ENCODE data around the gene HMGA1. TPM values are rescaled to one million over a fixed set of nuclear protein-coding genes. Genes with fewer than 3 reads are reported as not detected.

The HMGA1 gene
- total RNA-seq, 1 experiment from 2014 or later = 2,446 TPM

- TF ChIP-seq, protein P1, sequence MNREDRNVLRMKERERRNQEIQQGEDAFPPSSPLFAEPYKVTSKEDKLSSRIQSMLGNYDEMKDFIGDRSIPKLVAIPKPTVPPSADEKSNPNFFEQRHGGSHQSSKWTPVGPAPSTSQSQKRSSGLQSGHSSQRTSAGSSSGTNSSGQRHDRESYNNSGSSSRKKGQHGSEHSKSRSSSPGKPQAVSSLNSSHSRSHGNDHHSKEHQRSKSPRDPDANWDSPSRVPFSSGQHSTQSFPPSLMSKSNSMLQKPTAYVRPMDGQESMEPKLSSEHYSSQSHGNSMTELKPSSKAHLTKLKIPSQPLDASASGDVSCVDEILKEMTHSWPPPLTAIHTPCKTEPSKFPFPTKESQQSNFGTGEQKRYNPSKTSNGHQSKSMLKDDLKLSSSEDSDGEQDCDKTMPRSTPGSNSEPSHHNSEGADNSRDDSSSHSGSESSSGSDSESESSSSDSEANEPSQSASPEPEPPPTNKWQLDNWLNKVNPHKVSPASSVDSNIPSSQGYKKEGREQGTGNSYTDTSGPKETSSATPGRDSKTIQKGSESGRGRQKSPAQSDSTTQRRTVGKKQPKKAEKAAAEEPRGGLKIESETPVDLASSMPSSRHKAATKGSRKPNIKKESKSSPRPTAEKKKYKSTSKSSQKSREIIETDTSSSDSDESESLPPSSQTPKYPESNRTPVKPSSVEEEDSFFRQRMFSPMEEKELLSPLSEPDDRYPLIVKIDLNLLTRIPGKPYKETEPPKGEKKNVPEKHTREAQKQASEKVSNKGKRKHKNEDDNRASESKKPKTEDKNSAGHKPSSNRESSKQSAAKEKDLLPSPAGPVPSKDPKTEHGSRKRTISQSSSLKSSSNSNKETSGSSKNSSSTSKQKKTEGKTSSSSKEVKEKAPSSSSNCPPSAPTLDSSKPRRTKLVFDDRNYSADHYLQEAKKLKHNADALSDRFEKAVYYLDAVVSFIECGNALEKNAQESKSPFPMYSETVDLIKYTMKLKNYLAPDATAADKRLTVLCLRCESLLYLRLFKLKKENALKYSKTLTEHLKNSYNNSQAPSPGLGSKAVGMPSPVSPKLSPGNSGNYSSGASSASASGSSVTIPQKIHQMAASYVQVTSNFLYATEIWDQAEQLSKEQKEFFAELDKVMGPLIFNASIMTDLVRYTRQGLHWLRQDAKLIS (CRISPR knock-in tag; IDR thresholded peaks at IDR 0.05; ENCODE audit: borderline replicate concordance) = peak; percentile 57; the same call in 1 of the 2 replicates
- TF ChIP-seq NFATC4 (CRISPR knock-in tag; IDR thresholded peaks at IDR 0.05) (peak; percentile 74), ESRRA (CRISPR knock-in tag; IDR thresholded peaks at IDR 0.05; ENCODE audit: borderline replicate concordance) (no peak), ZNF416 (CRISPR knock-in tag; IDR thresholded peaks at IDR 0.05) (peak; percentile 72), PRRX2 (CRISPR knock-in tag; IDR thresholded peaks at IDR 0.05) (peak; percentile 90), ZNF425 (CRISPR knock-in tag; conservative IDR thresholded peaks at IDR 0.05) (no peak), ZNF423 (CRISPR knock-in tag; IDR thresholded peaks at IDR 0.05) (peak; percentile 71; the same call in 1 of the 2 replicates), ZBTB43 (CRISPR knock-in tag; IDR thresholded peaks at IDR 0.05) (0 out of 2 replicates have a peak, but pooled peaks have one; percentile 63), TCF7 (CRISPR knock-in tag; IDR thresholded peaks at IDR 0.05; ENCODE audit: low read depth) (no peak), GABPB1 (CRISPR knock-in tag; IDR thresholded peaks at IDR 0.05) (no peak), NR2C2 (CRISPR knock-in tag; IDR thresholded peaks at IDR 0.05) (no peak), ZNF671 (CRISPR knock-in tag; IDR thresholded peaks at IDR 0.05) (no peak), MXD4 (CRISPR knock-in tag; IDR thresholded peaks at IDR 0.05; ENCODE audit: borderline replicate concordance) (no peak), ZNF121 (CRISPR knock-in tag; IDR thresholded peaks at IDR 0.05) (no peak), KAT7 (CRISPR knock-in tag; IDR thresholded peaks at IDR 0.05; ENCODE audit: borderline replicate concordance) (no peak; the same call in 1 of the 2 replicates), GRHL2 (CRISPR knock-in tag; IDR thresholded peaks at IDR 0.05; ENCODE audit: insufficient replicate concordance, severe bottlenecking) (no peak), TEAD4 (CRISPR knock-in tag; IDR thresholded peaks at IDR 0.05) (peak; percentile 19; the same call in 1 of the 2 replicates), SMAD4 (CRISPR knock-in tag; IDR thresholded peaks at IDR 0.05) (no peak), IRF1 (CRISPR knock-in tag; IDR thresholded peaks at IDR 0.05) (no peak)
- TF ChIP-seq, protein P2, sequence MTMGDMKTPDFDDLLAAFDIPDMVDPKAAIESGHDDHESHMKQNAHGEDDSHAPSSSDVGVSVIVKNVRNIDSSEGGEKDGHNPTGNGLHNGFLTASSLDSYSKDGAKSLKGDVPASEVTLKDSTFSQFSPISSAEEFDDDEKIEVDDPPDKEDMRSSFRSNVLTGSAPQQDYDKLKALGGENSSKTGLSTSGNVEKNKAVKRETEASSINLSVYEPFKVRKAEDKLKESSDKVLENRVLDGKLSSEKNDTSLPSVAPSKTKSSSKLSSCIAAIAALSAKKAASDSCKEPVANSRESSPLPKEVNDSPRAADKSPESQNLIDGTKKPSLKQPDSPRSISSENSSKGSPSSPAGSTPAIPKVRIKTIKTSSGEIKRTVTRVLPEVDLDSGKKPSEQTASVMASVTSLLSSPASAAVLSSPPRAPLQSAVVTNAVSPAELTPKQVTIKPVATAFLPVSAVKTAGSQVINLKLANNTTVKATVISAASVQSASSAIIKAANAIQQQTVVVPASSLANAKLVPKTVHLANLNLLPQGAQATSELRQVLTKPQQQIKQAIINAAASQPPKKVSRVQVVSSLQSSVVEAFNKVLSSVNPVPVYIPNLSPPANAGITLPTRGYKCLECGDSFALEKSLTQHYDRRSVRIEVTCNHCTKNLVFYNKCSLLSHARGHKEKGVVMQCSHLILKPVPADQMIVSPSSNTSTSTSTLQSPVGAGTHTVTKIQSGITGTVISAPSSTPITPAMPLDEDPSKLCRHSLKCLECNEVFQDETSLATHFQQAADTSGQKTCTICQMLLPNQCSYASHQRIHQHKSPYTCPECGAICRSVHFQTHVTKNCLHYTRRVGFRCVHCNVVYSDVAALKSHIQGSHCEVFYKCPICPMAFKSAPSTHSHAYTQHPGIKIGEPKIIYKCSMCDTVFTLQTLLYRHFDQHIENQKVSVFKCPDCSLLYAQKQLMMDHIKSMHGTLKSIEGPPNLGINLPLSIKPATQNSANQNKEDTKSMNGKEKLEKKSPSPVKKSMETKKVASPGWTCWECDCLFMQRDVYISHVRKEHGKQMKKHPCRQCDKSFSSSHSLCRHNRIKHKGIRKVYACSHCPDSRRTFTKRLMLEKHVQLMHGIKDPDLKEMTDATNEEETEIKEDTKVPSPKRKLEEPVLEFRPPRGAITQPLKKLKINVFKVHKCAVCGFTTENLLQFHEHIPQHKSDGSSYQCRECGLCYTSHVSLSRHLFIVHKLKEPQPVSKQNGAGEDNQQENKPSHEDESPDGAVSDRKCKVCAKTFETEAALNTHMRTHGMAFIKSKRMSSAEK (CRISPR knock-in tag; IDR thresholded peaks at IDR 0.05; ENCODE audit: borderline replicate concordance) = peak; percentile 50; the same call in 1 of the 2 replicates
- TF ChIP-seq, protein P3, sequence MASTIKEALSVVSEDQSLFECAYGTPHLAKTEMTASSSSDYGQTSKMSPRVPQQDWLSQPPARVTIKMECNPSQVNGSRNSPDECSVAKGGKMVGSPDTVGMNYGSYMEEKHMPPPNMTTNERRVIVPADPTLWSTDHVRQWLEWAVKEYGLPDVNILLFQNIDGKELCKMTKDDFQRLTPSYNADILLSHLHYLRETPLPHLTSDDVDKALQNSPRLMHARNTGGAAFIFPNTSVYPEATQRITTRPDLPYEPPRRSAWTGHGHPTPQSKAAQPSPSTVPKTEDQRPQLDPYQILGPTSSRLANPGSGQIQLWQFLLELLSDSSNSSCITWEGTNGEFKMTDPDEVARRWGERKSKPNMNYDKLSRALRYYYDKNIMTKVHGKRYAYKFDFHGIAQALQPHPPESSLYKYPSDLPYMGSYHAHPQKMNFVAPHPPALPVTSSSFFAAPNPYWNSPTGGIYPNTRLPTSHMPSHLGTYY (CRISPR knock-in tag; IDR thresholded peaks at IDR 0.05) = peak; percentile 89
Measured at GRCh38 chr6:34235307-34236130, 1.2 kb upstream of the HMGA1 start (continued).

All from WTC11 (cell line).